IgD-negative memory B cell (primary cell): ENCODE measurements around the gene GPR137. TPM values are rescaled to one million over a fixed set of nuclear protein-coding genes. Genes with fewer than 3 reads are reported as not detected.

Source experiments
- H3K27ac Mint-ChIP-seq, 3 donors: one replicate each; pipeline ENCODE4 v1.8.0; 2020 to 2022; ENCODE audit warnings: mild to moderate bottlenecking in 3 of 3, mixed read lengths in 3 of 3, moderate library complexity in 1 of 3
- H3K27me3 Mint-ChIP-seq: one replicate; pipeline ENCODE4 v1.8.0; 2021; ENCODE audit warnings: mixed read lengths
- H3K36me3 Mint-ChIP-seq: one replicate; pipeline ENCODE4 v1.8.0; 2020; ENCODE audit warnings: mild to moderate bottlenecking, mixed read lengths
- H3K4me1 Mint-ChIP-seq, 3 donors: one replicate each; pipeline ENCODE4 v1.8.0; 2020 to 2022; ENCODE audit warnings: mixed read lengths in 3 of 3, mild to moderate bottlenecking in 1 of 3
- H3K4me3 Mint-ChIP-seq, 4 donors: one replicate each; pipeline ENCODE4 v1.8.0; 2020 to 2022; ENCODE audit warnings: mild to moderate bottlenecking in 4 of 4, mixed read lengths in 4 of 4, moderate library complexity in 3 of 4
- H3K9me3 Mint-ChIP-seq, 3 donors: one replicate each; pipeline ENCODE4 v1.8.0; 2020 to 2021; ENCODE audit warnings: mixed read lengths in 3 of 3, mild to moderate bottlenecking in 1 of 3
- polyA plus RNA-seq: library from polyadenylated mRNA; unstranded; fragments of 300-500 nt; fragmentation: Illumina TruSeq; gene quantifications from one replicate; pipeline ENCODE4 v1.2.3, GENCODE V29; 2021

GPR137 gene
- polyA plus RNA-seq, 1 donor from 2014 or later: 19.7 TPM

- Mint-ChIP-seq H3K9me3 (no peaks in the 10 kb centered on the region), H3K4me3 (peak overlapping the region; percentile 80 to 95 (median 89)), H3K36me3 (peaks cover 5% of the 10 kb centered on the region), H3K4me1 (peaks cover 3 to 10% (median 7%) of the 10 kb centered on the region in 3 donors), H3K27ac (peak overlapping the region in 2 of 3 donors; percentile 35 to 100), H3K27me3 (no peaks in the 10 kb centered on the region)
Measured at GRCh38 chr11:64283092-64283491, 2.6 kb upstream of the GPR137 start.

- no peaks in the 10 kb centered on the region for H3K9me3 Mint-ChIP-seq
- peaks cover 3 to 10% (median 7%) of the 10 kb centered on the region in 3 donors for H3K4me1 Mint-ChIP-seq
- H3K27me3 Mint-ChIP-seq: no peaks in the 10 kb centered on the region
Measured at GRCh38 chr11:64284048-64284961, 1.3 kb upstream of the GPR137 start, which contains the start of gene BAD. Gene BAD, minus strand, starts transcription at chr11:64284665. Its CDS starts 297 bp downstream, at chr11:64284368.

GRCh38 chr11:64285885-64286800 lies 495 bp downstream of the GPR137 start:
- Mint-ChIP-seq H3K4me1 (peaks cover 3 to 14% (median 7%) of the 10 kb centered on the region in 3 donors), H3K27me3 (peaks cover 7% of the 10 kb centered on the region), H3K27ac (peak overlapping the region; percentile 59 to 100 (median 99)), H3K4me3 (peak overlapping the region; percentile 74 to 95 (median 92)), H3K9me3 (peaks cover 0 to 3% (median 0%) of the 10 kb centered on the region in 3 donors), H3K36me3 (peaks cover 2% of the 10 kb centered on the region)

More at GRCh38 chr11:64284048-64284961, 1.3 kb upstream of the GPR137 start, which contains the start of gene BAD:
- H3K36me3 Mint-ChIP-seq: peaks cover 2% of the 10 kb centered on the region
- H3K27ac Mint-ChIP-seq: peak within 1 kb of the TSS; percentile 99 to 100 (median 99)
- H3K4me3 Mint-ChIP-seq: peak within 1 kb of the TSS; percentile 89 to 96 (median 95)

GRCh38 chr11:64286801-64287159 lies 1.1 kb downstream of the GPR137 start:
- peaks cover 7% of the 10 kb centered on the region for H3K27me3 Mint-ChIP-seq
- peaks cover 0 to 3% (median 0%) of the 10 kb centered on the region in 3 donors for H3K9me3 Mint-ChIP-seq
- peaks cover 2% of the 10 kb centered on the region for H3K36me3 Mint-ChIP-seq
- H3K4me3 Mint-ChIP-seq: peak overlapping the region; percentile 74 to 94 (median 90)
- peak overlapping the region in 1 of 3 donors; percentile 96 for H3K27ac Mint-ChIP-seq
- peaks cover 3 to 14% (median 7%) of the 10 kb centered on the region in 3 donors for H3K4me1 Mint-ChIP-seq

- H3K9me3 Mint-ChIP-seq: peaks cover 0 to 3% (median 0%) of the 10 kb centered on the region in 3 donors
- peak overlapping the region in 3 of 4 donors; percentile 33 to 91 (median 41) for H3K4me3 Mint-ChIP-seq
- H3K36me3 Mint-ChIP-seq: peaks cover 2% of the 10 kb centered on the region
- peaks cover 6 to 14% (median 7%) of the 10 kb centered on the region in 3 donors for H3K4me1 Mint-ChIP-seq
- H3K27ac Mint-ChIP-seq: peak overlapping the region in 2 of 3 donors; percentile 73 to 96
- peaks cover 10% of the 10 kb centered on the region for H3K27me3 Mint-ChIP-seq
Measured at GRCh38 chr11:64287676-64288352, 2.2 kb downstream of the GPR137 start.

GRCh38 chr11:64288353-64288750 lies 2.7 kb downstream of the GPR137 start:
- no peaks in the 10 kb centered on the region for H3K36me3 Mint-ChIP-seq
- H3K4me1 Mint-ChIP-seq: peaks cover 6 to 12% (median 7%) of the 10 kb centered on the region in 3 donors
- H3K4me3 Mint-ChIP-seq: peak overlapping the region in 1 of 4 donors; percentile 91
- peaks cover 15% of the 10 kb centered on the region for H3K27me3 Mint-ChIP-seq
- H3K9me3 Mint-ChIP-seq: peaks cover 0 to 3% (median 0%) of the 10 kb centered on the region in 3 donors
- peak overlapping the region in 1 of 3 donors; percentile 96 for H3K27ac Mint-ChIP-seq

GRCh38 chr11:64289002-64289564 lies 3.4 kb downstream of the GPR137 start:
- H3K36me3 Mint-ChIP-seq: no peaks in the 10 kb centered on the region
- peak overlapping the region in 2 of 4 donors; percentile 73 to 91 for H3K4me3 Mint-ChIP-seq
- peak overlapping the region in 2 of 3 donors; percentile 20 to 96 for H3K27ac Mint-ChIP-seq
- peaks cover 21% of the 10 kb centered on the region for H3K27me3 Mint-ChIP-seq
- H3K4me1 Mint-ChIP-seq: peaks cover 3 to 9% (median 7%) of the 10 kb centered on the region in 3 donors
- peaks cover 0 to 3% (median 0%) of the 10 kb centered on the region in 3 donors for H3K9me3 Mint-ChIP-seq

- peaks cover 0 to 3% (median 0%) of the 10 kb centered on the region in 3 donors for H3K9me3 Mint-ChIP-seq
- peaks cover 30% of the 10 kb centered on the region for H3K27me3 Mint-ChIP-seq
- peak overlapping the region in 1 of 3 donors; percentile 74 for H3K27ac Mint-ChIP-seq
- peaks cover 3 to 9% (median 7%) of the 10 kb centered on the region in 3 donors for H3K4me1 Mint-ChIP-seq
- peak overlapping the region; percentile 3 to 89 (median 70) for H3K4me3 Mint-ChIP-seq
- no peaks in the 10 kb centered on the region for H3K36me3 Mint-ChIP-seq
Measured at GRCh38 chr11:64290352-64291261, 5.0 kb downstream of the GPR137 start.

GRCh38 chr11:64291262-64291751 lies 5.7 kb downstream of the GPR137 start, which contains the start of gene KCNK4:
Gene KCNK4, plus strand, starts transcription at chr11:64291302. Its CDS starts 1,717 bp downstream, at chr11:64293019.
- H3K36me3 Mint-ChIP-seq: no peaks in the 10 kb centered on the region
- peaks cover 3 to 8% (median 6%) of the 10 kb centered on the region in 3 donors for H3K4me1 Mint-ChIP-seq
- peak within 1 kb of the TSS; percentile 3 to 89 (median 70) for H3K4me3 Mint-ChIP-seq
- H3K27ac Mint-ChIP-seq: peak within 1 kb of the TSS in 1 of 3 donors; percentile 74
- peaks cover 33% of the 10 kb centered on the region for H3K27me3 Mint-ChIP-seq
- H3K9me3 Mint-ChIP-seq: peaks cover 0 to 3% (median 0%) of the 10 kb centered on the region in 3 donors

- H3K36me3 Mint-ChIP-seq: no peaks in the 10 kb centered on the region
- H3K4me1 Mint-ChIP-seq: peaks cover 0 to 4% (median 3%) of the 10 kb centered on the region in 3 donors
- H3K27me3 Mint-ChIP-seq: peaks cover 39% of the 10 kb centered on the region
- no peak overlapping the region for H3K4me3 Mint-ChIP-seq
- peaks cover 0 to 3% (median 0%) of the 10 kb centered on the region in 3 donors for H3K9me3 Mint-ChIP-seq
- H3K27ac Mint-ChIP-seq: no peak overlapping the region
Measured at GRCh38 chr11:64291752-64292459, 6.3 kb downstream of the GPR137 start.

- Mint-ChIP-seq H3K9me3 (peaks cover 0 to 3% (median 0%) of the 10 kb centered on the region in 3 donors), H3K4me1 (peaks cover 0 to 9% (median 3%) of the 10 kb centered on the region in 3 donors), H3K27me3 (peaks cover 43% of the 10 kb centered on the region), H3K27ac (peak overlapping the region in 1 of 3 donors; percentile 85), H3K4me3 (peak overlapping the region in 2 of 4 donors; percentile 41 to 51), H3K36me3 (no peaks in the 10 kb centered on the region)
Measured at GRCh38 chr11:64292460-64293254, 7.0 kb downstream of the GPR137 start.
